SK-N-SH (cell line): Measurements from ENCODE around the gene CDCP2. TPM values are rescaled to one million over a fixed set of nuclear protein-coding genes. Genes with fewer than 3 reads are reported as not detected.

Experiments used
- CTCF ChIA-PET: fragments of 300-600, 350-600 bp; formaldehyde crosslinking; extraction: SDS; loops from one replicate; lab custom pipeline; 2021; lab: Yijun Ruan, JAX
- POLR2A ChIA-PET: fragments of 350-600 bp; sonication (Branson Sonifier 250); formaldehyde crosslinking; extraction: SDS; loops from one replicate; lab custom pipeline; 2020; ENCODE audit warnings: antibody characterized with exemption, inconsistent platforms; lab: Yijun Ruan, JAX
- DNase-seq: peaks from one replicate; pipeline ENCODE4 v3.0.0; 2012
- H2AFZ ChIP-seq: fragments of 200-600 bp; sonication (generic); 2 replicates; pipeline ENCODE4 v1.8.1; 2016; ENCODE audit warnings: antibody characterized with exemption, mild to moderate bottlenecking, low read depth
- H3F3A ChIP-seq: fragments of 200-600 bp; sonication (generic); replicated peaks from 2 replicates; pipeline ENCODE3; 2016; ENCODE audit warnings: antibody characterized with exemption, mild to moderate bottlenecking; ENCODE audit not compliant: insufficient read depth
- H3K27ac ChIP-seq, 2 experiments: fragments of 200-500 bp in 1 of 2; fragments of 200-600 bp in 1 of 2; sonication (Bioruptor generic) in 1 of 2; sonication (generic), shearing (Covaris generic) in 1 of 2; 2 replicates each; pipeline versions ENCODE4 v1.5.1 to v1.6.1; 2014 to 2016; ENCODE audit warnings: low read depth in 2 of 2, inconsistent platforms in 1 of 2, low read length in 1 of 2, mild to moderate bottlenecking in 1 of 2, mixed read lengths in 1 of 2
- H3K27me3 ChIP-seq: fragments of 200-600 bp; sonication (generic), shearing (Covaris generic); 2 replicates; pipeline ENCODE4 v1.6.1; 2016; ENCODE audit warnings: mixed run types; ENCODE audit not compliant: insufficient read depth
- H3K36me3 ChIP-seq, 2 experiments: fragments of 200-500 bp in 1 of 2; fragments of 200-600 bp in 1 of 2; sonication (Bioruptor generic) in 1 of 2; sonication (generic) in 1 of 2; replicated peaks in 1 of 2; 2 replicates each; pipeline versions ENCODE3 to v1.5.1; 2014 to 2016; ENCODE audit warnings: low read length in 1 of 2, mild to moderate bottlenecking in 1 of 2; ENCODE audit not compliant: insufficient read depth in 2 of 2, control insufficient read depth in 1 of 2
- H3K4me1 ChIP-seq, 2 experiments: fragments of 200-500 bp in 1 of 2; fragments of 200-600 bp in 1 of 2; sonication (Bioruptor generic) in 1 of 2; sonication (generic), shearing (Covaris generic) in 1 of 2; 2 replicates each; pipeline versions ENCODE4 v1.5.1 to v1.6.1; 2014 to 2016; ENCODE audit warnings: low read depth in 1 of 2, low read length in 1 of 2, mixed run types in 1 of 2; ENCODE audit not compliant: insufficient read depth in 2 of 2, control insufficient read depth in 1 of 2
- H3K4me2 ChIP-seq: fragments of 200-600 bp; sonication (generic), shearing (Covaris generic); 2 replicates; pipeline ENCODE4 v1.6.1; 2017; ENCODE audit warnings: mixed run types
- H3K4me3 ChIP-seq, 2 experiments: fragments of 200-500 bp in 1 of 2; fragments of 200-600 bp in 1 of 2; sonication (Bioruptor generic) in 1 of 2; sonication (generic), shearing (Covaris generic) in 1 of 2; 2 replicates each; pipeline versions ENCODE4 v1.5.1 to v1.8.1; 2014 to 2016; ENCODE audit warnings: low read depth in 2 of 2, inconsistent platforms in 1 of 2, low read length in 1 of 2, mild to moderate bottlenecking in 1 of 2, mixed read lengths in 1 of 2, moderate library complexity in 1 of 2
- H3K79me2 ChIP-seq: fragments of 200-600 bp; sonication (generic); 2 replicates; pipeline ENCODE4 v1.8.1; 2017; ENCODE audit warnings: mild to moderate bottlenecking; ENCODE audit not compliant: insufficient read depth
- H3K9ac ChIP-seq: fragments of 200-600 bp; sonication (generic); 2 replicates; pipeline ENCODE4 v1.6.1; 2017; ENCODE audit warnings: mixed run types
- H3K9me2 ChIP-seq: fragments of 200-600 bp; sonication (generic); 2 replicates; pipeline ENCODE4 v1.6.1; 2017; ENCODE audit warnings: mixed run types
- H3K9me3 ChIP-seq: fragments of 200-600 bp; sonication (generic); 2 replicates; pipeline ENCODE4 v1.6.1; 2017; ENCODE audit warnings: mixed run types, mild to moderate bottlenecking, moderate library complexity
- H4K20me1 ChIP-seq: fragments of 200-600 bp; sonication (generic); 2 replicates; pipeline ENCODE4 v1.6.1; 2017; ENCODE audit warnings: mild to moderate bottlenecking, mixed run types; ENCODE audit not compliant: insufficient read depth
- CTCF ChIP-seq: fragments of 200-600 bp; sonication (generic); IDR thresholded peaks from 2 replicates; pipeline ENCODE4 v1.6.1; 2017; ENCODE audit warnings: antibody characterized with exemption, mild to moderate bottlenecking, moderate library complexity
- ELF1 ChIP-seq: IDR thresholded peaks from 2 replicates; pipeline ENCODE4 v1.4.0; 2012
- EP300 ChIP-seq, 2 experiments: IDR thresholded peaks; 2 replicates each; pipeline versions ENCODE4 v1.4.0 to v1.6.1; 2012; ENCODE audit warnings: borderline replicate concordance in 1 of 2, low read depth in 1 of 2, low read length in 1 of 2
- FOSL2 ChIP-seq: IDR thresholded peaks from 2 replicates; pipeline ENCODE4 v1.4.0; 2012; ENCODE audit warnings: low read depth, mild to moderate bottlenecking, moderate library complexity, borderline replicate concordance
- IRF3 ChIP-seq: fragments of 150-350 bp; IDR thresholded peaks from 2 replicates; pipeline ENCODE4 v1.6.1; 2016; ENCODE audit warnings: mild to moderate bottlenecking, low read depth, low read length
- MAX ChIP-seq: IDR thresholded peaks from 2 replicates; pipeline ENCODE4 v1.4.0; 2012; ENCODE audit warnings: low read depth
- NRF1 ChIP-seq: IDR thresholded peaks from 2 replicates; pipeline ENCODE4 v1.6.1; 2012; ENCODE audit warnings: low read depth, mild to moderate bottlenecking, low read length
- PBX3 ChIP-seq: IDR thresholded peaks from 2 replicates; pipeline ENCODE4; 2012
- POLR2AphosphoS5 ChIP-seq: IDR thresholded peaks from 2 replicates; pipeline ENCODE4 v1.6.1; 2012; ENCODE audit warnings: low read depth, low read length
- RAD21 ChIP-seq: IDR thresholded peaks from 2 replicates; pipeline ENCODE4 v1.6.1; 2012; ENCODE audit warnings: mild to moderate bottlenecking, low read length
- REST ChIP-seq: IDR thresholded peaks from 2 replicates; pipeline ENCODE4 v1.6.1; 2012; ENCODE audit warnings: mild to moderate bottlenecking, low read depth, low read length, moderate library complexity
- SIN3A ChIP-seq: IDR thresholded peaks from 2 replicates; pipeline ENCODE4 v1.6.1; 2012; ENCODE audit warnings: low read depth, mild to moderate bottlenecking, low read length, moderate library complexity, borderline replicate concordance
- ZBTB33 ChIP-seq: IDR thresholded peaks from 2 replicates; pipeline ENCODE4 v1.4.0; 2012; ENCODE audit warnings: low read depth, borderline replicate concordance
- WGBS: methylation state at CpG from one replicate; pipeline ENCODE4 v1.1.6; 2017; ENCODE audit warnings: low lambda C conversion rate; 5-methylcytosine and 5-hydroxymethylcytosine counted together
- polyA plus RNA-seq, 3 experiments: library from polyadenylated mRNA; depleted of rRNA; stranded (reverse); fragments of >200 nt; gene quantifications; 2 replicates each; pipeline ENCODE4 v1.2.3, GENCODE V29; 2012

The CDCP2 gene
- polyA plus RNA-seq, 1 of the 3 experiments (the other 2 are of a cell fraction), result not detected

- Histone ChIP-seq H3K9me2 (no peaks in the 10 kb centered on the region), H3K4me2 (no peak overlapping the region), H2AFZ (no peak overlapping the region), H4K20me1 (no peaks in the 10 kb centered on the region), H3K9me3 (no peaks in the 10 kb centered on the region), H3K27me3 (no peaks in the 10 kb centered on the region), H3K4me3 (no peak overlapping the region), H3K79me2 (no peaks in the 10 kb centered on the region), H3F3A (no peaks in the 10 kb centered on the region), H3K36me3 (no peaks in the 10 kb centered on the region), H3K9ac (no peak overlapping the region), H3K4me1 (peaks cover 0 to 10% of the 10 kb centered on the region in 2 experiments; a peak in 2 of 4 replicates), H3K27ac (no peak overlapping the region)
- WGBS, result 77% methylated on average over 2 of the region's 2 CpGs
- TF ChIP-seq RAD21 (no peak), FOSL2 (no peak), PBX3 (no peak), EP300 (IDR thresholded peaks at IDR 0.05; ENCODE audit: borderline replicate concordance in 1 of 2, low read depth in 1 of 2, low read length in 1 of 2) (no peak), MAX (no peak)
- no peak for DNase-seq
- POLR2A ChIA-PET, result no interaction called here
- CTCF ChIA-PET, result interaction anchor here (1.0 to 2.1 kb wide), 3 partner anchors 10 to 358 kb away, joined by 3 to 13 read pairs (median 3); no protein-coding TSS in a partner anchor
Measured at GRCh38 chr1:54131419-54131818, 21.4 kb downstream of the CDCP2 start.

- no peak overlapping the region for H3K27ac ChIP-seq
- no peaks in the 10 kb centered on the region for H3K79me2 ChIP-seq
- ChIA-PET POLR2A (no interaction called here), CTCF (no interaction called here)
- no peaks in the 10 kb centered on the region for H4K20me1 ChIP-seq
- no peak overlapping the region for H3K9ac ChIP-seq
- no peaks in the 10 kb centered on the region for H3F3A ChIP-seq
- no peaks in the 10 kb centered on the region for H3K9me3 ChIP-seq
- no peaks in the 10 kb centered on the region; a peak in 1 of 4 replicates for H3K4me1 ChIP-seq
- H3K9me2 ChIP-seq, result no peaks in the 10 kb centered on the region
- no peak overlapping the region for H2AFZ ChIP-seq
- WGBS, result 20% methylated on average over 2 of the region's 2 CpGs
- H3K4me2 ChIP-seq, result no peak overlapping the region
- no peak for DNase-seq
- no peak for TF ChIP-seq FOSL2
- no peak for TF ChIP-seq EP300 (IDR thresholded peaks at IDR 0.05; ENCODE audit: borderline replicate concordance in 1 of 2, low read depth in 1 of 2, low read length in 1 of 2)
- TF ChIP-seq POLR2AphosphoS5, result no peak
- TF ChIP-seq CTCF, result no peak
- TF ChIP-seq ZBTB33, result no peak
- no peak for TF ChIP-seq IRF3
- TF ChIP-seq ELF1, result no peak
- TF ChIP-seq SIN3A, result no peak
- TF ChIP-seq NRF1, result no peak
- TF ChIP-seq REST, result no peak
- no peak for TF ChIP-seq PBX3
- H3K36me3 ChIP-seq, result no peaks in the 10 kb centered on the region
- H3K4me3 ChIP-seq, result no peak overlapping the region
- H3K27me3 ChIP-seq, result no peaks in the 10 kb centered on the region
Measured at GRCh38 chr1:54129858-54130257, 22.9 kb downstream of the CDCP2 start.
